PC-3 (cell line): Measurements from ENCODE around the gene FLCN. TPM values are rescaled to one million over a fixed set of nuclear protein-coding genes. Genes with fewer than 3 reads are reported as not detected.

ENCODE experiments used
- ATAC-seq: fragments of 200-7000 bp; cut with Tn5 transposase; 2 replicates; pipeline ENCODE4 v1.9.1; 2020; ENCODE audit warnings: mild to moderate bottlenecking, moderate library complexity
- BruUV-seq: library from RNA; stranded (reverse); fragments of 400-500 nt; replicated peaks from 2 replicates; lab custom pipeline; 2021; lab: Mats Ljungman, UMichigan
- CTCF ChIA-PET: fragments of 300-600 bp; sonication (Branson Sonifier 250); formaldehyde crosslinking; loops from one replicate; lab custom pipeline; 2022; ENCODE audit warnings: antibody characterized with exemption; lab: Charles Lee
- POLR2A ChIA-PET: fragments of 300-600 bp; sonication (Branson Sonifier 250); formaldehyde crosslinking; loops from one replicate; lab custom pipeline; 2022; ENCODE audit warnings: antibody characterized with exemption; ENCODE audit not compliant: unreplicated experiment; lab: Charles Lee
- DNase-seq: peaks from one replicate; pipeline ENCODE4 v3.0.0-alpha.2; 2015
- H2AFZ ChIP-seq: fragments of 300-600 bp; sonication (generic); 2 replicates; pipeline ENCODE4 v1.6.0; 2016; ENCODE audit warnings: antibody characterized with exemption, low read length
- H3F3A ChIP-seq: fragments of 300-600 bp; sonication (generic); one replicate; pipeline ENCODE4 v1.6.0; 2017; ENCODE audit warnings: antibody characterized with exemption, low read length, control low read depth, mild to moderate bottlenecking; ENCODE audit not compliant: unreplicated experiment
- H3K27ac ChIP-seq: fragments of 300-600 bp; sonication (generic); 2 replicates; pipeline ENCODE4 v1.5.1; 2016; ENCODE audit warnings: mild to moderate bottlenecking, low read length
- H3K27me3 ChIP-seq: fragments of 300-600 bp; sonication (generic); 2 replicates; pipeline ENCODE4 v1.6.1; 2016; ENCODE audit warnings: low read length, mixed read lengths
- H3K36me3 ChIP-seq: fragments of 300-600 bp; sonication (generic); 2 replicates; pipeline ENCODE4 v1.6.1; 2016; ENCODE audit warnings: low read depth, mixed run types, low read length, mixed read lengths
- H3K4me1 ChIP-seq: fragments of 300-600 bp; sonication (generic); 2 replicates; pipeline ENCODE4 v1.5.1; 2016; ENCODE audit warnings: low read length; ENCODE audit not compliant: insufficient read depth
- H3K4me2 ChIP-seq: fragments of 300-600 bp; sonication (generic); 2 replicates; pipeline ENCODE4 v1.6.0; 2016; ENCODE audit warnings: low read length
- H3K4me3 ChIP-seq: fragments of 300-600 bp; sonication (generic); 2 replicates; pipeline ENCODE4 v1.5.1; 2016; ENCODE audit warnings: mild to moderate bottlenecking, low read length, mixed read lengths
- H3K79me2 ChIP-seq: fragments of 300-600 bp; sonication (generic); 2 replicates; pipeline ENCODE4 v1.6.1; 2017; ENCODE audit warnings: low read length, mixed read lengths
- H3K9ac ChIP-seq: fragments of 300-600 bp; sonication (generic); 2 replicates; pipeline ENCODE4 v1.6.0; 2016; ENCODE audit warnings: mild to moderate bottlenecking, low read length
- H3K9me2 ChIP-seq: fragments of 300-600 bp; sonication (generic); replicated peaks from 2 replicates; pipeline ENCODE4 v1.6.1; 2016; ENCODE audit warnings: mixed run types, low read length, mixed read lengths
- H3K9me3 ChIP-seq: fragments of 300-600 bp; sonication (generic); 2 replicates; pipeline ENCODE4 v1.6.1; 2016; ENCODE audit warnings: low read length, mixed read lengths
- H4K20me1 ChIP-seq: fragments of 300-600 bp; sonication (generic); 2 replicates; pipeline ENCODE4 v1.6.1; 2016; ENCODE audit warnings: low read length, mixed read lengths
- EZH2 ChIP-seq: fragments of 300-600 bp; sonication (generic); IDR thresholded peaks from one replicate; pipeline ENCODE4 v1.6.1; 2017; ENCODE audit warnings: antibody characterized with exemption, mild to moderate bottlenecking, low read length; ENCODE audit not compliant: unreplicated experiment
- EZH2phosphoT487 ChIP-seq: fragments of 300-600 bp; sonication (generic); IDR thresholded peaks from 2 replicates; pipeline ENCODE4 v1.6.1; 2018; ENCODE audit warnings: mild to moderate bottlenecking, antibody characterized with exemption, low read length, borderline replicate concordance
- intact Hi-C: fragments of 100-400 bp; cut with micrococcal nuclease; formaldehyde crosslinking; loops from 2 replicates; pipeline ENCODE4 v1.9.0; 2023
- total RNA-seq: library from RNA; depleted of rRNA; stranded (reverse); fragments of >200 nt; gene quantifications from 2 replicates; pipeline ENCODE4 v1.2.3, GENCODE V29; 2014
- TF ChIP-seq, protein P1 (sequence below): fragments of 300-600 bp; sonication (generic); conservative IDR thresholded peaks from 2 replicates; pipeline ENCODE4 v1.5.1; 2017; ENCODE audit warnings: antibody characterized with exemption, low read depth, mild to moderate bottlenecking, low read length

FLCN gene
- total RNA-seq, 1 experiment from 2014 or later = 30.8 TPM

DNA sequence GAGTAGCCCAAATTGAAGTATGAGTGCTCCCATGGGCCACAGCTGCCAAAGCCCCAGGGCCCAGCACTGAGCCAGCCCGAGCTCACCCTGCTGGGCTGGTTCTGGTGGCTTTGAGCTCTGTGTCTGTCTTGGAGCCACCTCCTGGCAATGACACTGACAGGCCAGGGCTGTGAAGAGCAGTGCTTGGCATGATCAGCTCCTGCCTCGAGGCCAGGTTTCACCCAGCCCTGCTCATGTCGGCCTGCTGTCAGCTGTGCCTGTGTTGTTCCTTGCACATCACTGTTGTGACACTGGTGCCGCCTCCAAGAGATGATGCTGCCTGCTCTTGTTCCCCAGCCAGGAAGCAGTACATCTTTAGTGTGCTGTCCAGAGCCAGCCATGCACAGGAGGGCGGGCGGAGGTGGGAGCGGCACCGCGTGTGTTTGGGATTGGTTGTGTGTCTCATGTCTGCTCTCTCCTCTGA lies 56.8 kb downstream of the FLCN start:
- Histone ChIP-seq H3K9me2 (no peaks in the 10 kb centered on the region), H3K9ac (no peak overlapping the region), H4K20me1 (0 out of 2 replicates have a peak, but pooled peaks cover 4% of the 10 kb centered on the region), H3F3A (peaks cover 11% of the 10 kb centered on the region), H3K79me2 (no peaks in the 10 kb centered on the region), H2AFZ (no peak overlapping the region), H3K4me2 (no peak overlapping the region), H3K4me3 (no peak overlapping the region), H3K27me3 (no peaks in the 10 kb centered on the region), H3K27ac (no peak overlapping the region), H3K9me3 (no peaks in the 10 kb centered on the region), H3K36me3 (peaks cover 85% of the 10 kb centered on the region), H3K4me1 (no peaks in the 10 kb centered on the region)
- CTCF ChIA-PET = no interaction called here
- no peak for TF ChIP-seq EZH2phosphoT487
- TF ChIP-seq, protein P1, sequence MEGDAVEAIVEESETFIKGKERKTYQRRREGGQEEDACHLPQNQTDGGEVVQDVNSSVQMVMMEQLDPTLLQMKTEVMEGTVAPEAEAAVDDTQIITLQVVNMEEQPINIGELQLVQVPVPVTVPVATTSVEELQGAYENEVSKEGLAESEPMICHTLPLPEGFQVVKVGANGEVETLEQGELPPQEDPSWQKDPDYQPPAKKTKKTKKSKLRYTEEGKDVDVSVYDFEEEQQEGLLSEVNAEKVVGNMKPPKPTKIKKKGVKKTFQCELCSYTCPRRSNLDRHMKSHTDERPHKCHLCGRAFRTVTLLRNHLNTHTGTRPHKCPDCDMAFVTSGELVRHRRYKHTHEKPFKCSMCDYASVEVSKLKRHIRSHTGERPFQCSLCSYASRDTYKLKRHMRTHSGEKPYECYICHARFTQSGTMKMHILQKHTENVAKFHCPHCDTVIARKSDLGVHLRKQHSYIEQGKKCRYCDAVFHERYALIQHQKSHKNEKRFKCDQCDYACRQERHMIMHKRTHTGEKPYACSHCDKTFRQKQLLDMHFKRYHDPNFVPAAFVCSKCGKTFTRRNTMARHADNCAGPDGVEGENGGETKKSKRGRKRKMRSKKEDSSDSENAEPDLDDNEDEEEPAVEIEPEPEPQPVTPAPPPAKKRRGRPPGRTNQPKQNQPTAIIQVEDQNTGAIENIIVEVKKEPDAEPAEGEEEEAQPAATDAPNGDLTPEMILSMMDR = no peak
- TF ChIP-seq EZH2 = no peak
- DNase-seq (no peak), ATAC-seq (no peak; the same call in 1 of the 2 replicates)
- BruUV-seq = no TSS peak
- POLR2A ChIA-PET = no interaction called here
- intact Hi-C loops = no loop called here

DNA sequence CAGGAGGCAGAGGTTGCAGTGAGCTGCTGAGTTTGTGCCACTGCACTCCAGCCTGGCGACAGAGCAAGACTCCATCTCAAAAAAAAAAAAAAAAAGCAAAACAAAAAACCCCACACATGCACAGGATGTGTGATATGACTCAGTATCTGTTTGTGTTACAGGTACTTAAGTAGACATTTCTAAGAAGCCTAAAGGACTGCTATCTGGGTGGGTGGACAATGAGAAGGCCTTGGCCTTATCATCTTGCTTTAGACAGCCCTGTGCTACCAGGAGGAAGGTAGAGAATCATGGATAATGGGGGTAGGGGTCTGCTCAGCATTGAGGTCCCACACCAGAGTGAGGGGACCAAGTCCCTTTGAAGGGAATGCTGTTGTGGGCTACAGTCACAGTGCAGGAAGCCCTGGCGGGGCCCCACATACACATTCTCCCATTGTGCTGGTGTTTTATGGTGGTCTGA lies 57.6 kb downstream of the FLCN start:
- H3K9ac ChIP-seq = no peak overlapping the region
- CTCF ChIA-PET = no interaction called here
- H2AFZ ChIP-seq = no peak overlapping the region
- H3K27ac ChIP-seq = no peak overlapping the region
- H3F3A ChIP-seq = peaks cover 11% of the 10 kb centered on the region
- H3K9me2 ChIP-seq = no peaks in the 10 kb centered on the region
- DNase-seq = no peak
- no peak overlapping the region for H3K4me2 ChIP-seq
- H3K9me3 ChIP-seq = no peaks in the 10 kb centered on the region
- H4K20me1 ChIP-seq = 0 out of 2 replicates have a peak, but pooled peaks cover 4% of the 10 kb centered on the region
- H3K36me3 ChIP-seq = peaks cover 89% of the 10 kb centered on the region
- no peak for ATAC-seq
- no peaks in the 10 kb centered on the region for H3K27me3 ChIP-seq
- H3K4me1 ChIP-seq = no peaks in the 10 kb centered on the region
- TF ChIP-seq EZH2phosphoT487 = no peak
- TF ChIP-seq, protein P1 = no peak
- no peak for TF ChIP-seq EZH2
- intact Hi-C loops = no loop called here
- H3K79me2 ChIP-seq = no peaks in the 10 kb centered on the region
- BruUV-seq = no TSS peak
- no peak overlapping the region for H3K4me3 ChIP-seq
- POLR2A ChIA-PET = no interaction called here

- no peak overlapping the region for H2AFZ ChIP-seq
- peaks cover 91% of the 10 kb centered on the region for H3K36me3 ChIP-seq
- CTCF ChIA-PET = no interaction called here
- H4K20me1 ChIP-seq = 0 out of 2 replicates have a peak, but pooled peaks cover 4% of the 10 kb centered on the region
- ATAC-seq (no peak), DNase-seq (no peak)
- no TSS peak for BruUV-seq
- no peak for TF ChIP-seq EZH2
- no peak for TF ChIP-seq EZH2phosphoT487
- TF ChIP-seq, protein P1 = no peak
- no peak overlapping the region for H3K4me2 ChIP-seq
- intact Hi-C loops = no loop called here
- H3K4me1 ChIP-seq = no peaks in the 10 kb centered on the region
- H3K9me3 ChIP-seq = no peaks in the 10 kb centered on the region
- H3F3A ChIP-seq = peaks cover 11% of the 10 kb centered on the region
- H3K4me3 ChIP-seq = no peak overlapping the region
- POLR2A ChIA-PET = no interaction called here
- no peaks in the 10 kb centered on the region for H3K27me3 ChIP-seq
- no peak overlapping the region for H3K9ac ChIP-seq
- no peak overlapping the region for H3K27ac ChIP-seq
- H3K79me2 ChIP-seq = no peaks in the 10 kb centered on the region
- no peaks in the 10 kb centered on the region for H3K9me2 ChIP-seq
These were observed 59.8 kb downstream of the FLCN start for GRCh38 chr17:17177176-17177575.
